ENCODE data around the gene LGI4.
"Not testable (repeated sequence)": the region's sequence is repeated elsewhere in the genome, so short reads cannot be mapped to it uniquely, and the experiment has no call there.

The LGI4 gene

DNA sequence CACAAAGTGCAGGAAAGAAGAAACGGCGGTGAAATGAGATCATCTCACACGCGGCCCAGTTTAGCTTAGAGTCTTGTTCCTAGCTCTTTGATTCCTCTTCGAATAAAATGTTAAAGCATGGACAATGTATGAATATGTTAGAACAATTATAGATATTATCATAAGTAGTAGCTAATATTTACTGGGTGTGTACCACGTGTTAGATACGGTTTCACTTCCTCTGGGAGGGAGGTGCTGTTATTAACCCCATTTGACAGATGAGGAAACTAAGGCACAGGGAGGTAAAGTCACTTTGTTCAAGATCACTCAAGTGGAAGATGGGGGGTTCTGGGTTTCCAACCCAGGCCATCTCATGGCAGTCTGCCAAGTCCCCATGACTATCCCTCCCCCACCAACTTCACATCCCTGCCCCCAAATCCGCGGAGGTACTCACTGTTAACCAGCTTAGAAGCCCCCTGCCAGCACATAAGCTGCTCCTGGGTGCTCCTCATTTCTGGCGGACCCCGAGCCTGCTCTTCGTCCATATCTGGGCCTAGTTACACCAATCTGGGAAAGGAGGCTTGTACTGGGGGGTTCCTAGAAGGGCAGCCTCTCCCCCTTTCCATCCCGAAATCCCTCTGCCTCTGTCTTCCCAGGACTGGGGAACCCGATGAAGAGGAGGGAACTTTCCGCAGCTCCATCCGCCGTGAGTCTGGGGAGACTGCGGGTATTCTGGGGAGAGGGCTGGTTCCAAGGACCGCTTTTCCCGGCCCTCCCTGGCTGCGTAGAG is 7.2 kb upstream of the LGI4 start:
- DNase-seq (ENCODE audit: low read depth in 2 of 2), result no peak

DNA sequence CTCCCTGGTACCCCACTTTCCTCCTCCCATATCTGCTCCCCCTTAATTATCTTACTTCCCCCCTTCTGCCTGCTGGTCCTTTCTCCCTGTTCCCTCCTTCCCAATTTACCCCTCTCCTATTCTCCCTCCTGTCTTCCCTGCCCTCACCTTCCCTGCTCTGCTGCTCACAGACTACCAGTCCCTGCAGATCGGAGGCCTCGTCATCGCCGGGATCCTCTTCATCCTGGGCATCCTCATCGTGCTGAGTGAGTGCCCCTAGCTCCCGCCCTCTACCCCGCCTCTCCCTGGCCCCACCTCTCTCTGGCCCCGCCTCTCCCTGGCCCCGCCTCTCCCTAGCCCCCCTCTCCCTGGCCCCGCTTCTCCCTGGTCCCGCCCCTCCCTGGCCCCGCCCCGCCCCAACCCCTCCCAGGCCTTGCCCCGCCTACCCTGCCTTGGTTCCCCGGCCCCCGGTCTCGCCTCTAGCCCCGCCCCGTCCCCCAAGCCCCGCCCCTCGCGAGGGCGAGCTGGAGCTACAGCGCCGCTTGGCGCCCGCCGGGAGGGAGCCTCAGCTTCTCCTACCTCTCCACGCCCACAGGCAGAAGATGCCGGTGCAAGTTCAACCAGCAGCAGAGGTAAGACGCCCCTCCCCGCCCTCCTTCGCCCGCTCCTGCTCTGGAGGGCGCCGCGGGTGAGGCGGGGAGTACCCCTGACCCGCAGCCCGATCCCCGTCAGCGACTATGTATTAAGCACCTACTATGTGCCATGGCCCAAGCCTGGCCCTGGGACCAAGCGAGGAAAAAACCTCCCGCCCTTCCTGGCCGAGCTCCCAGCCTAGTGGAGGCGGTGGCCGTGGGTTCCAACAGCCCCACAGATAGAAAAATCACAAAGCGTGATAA is 6.3 kb upstream of the LGI4 start:
- peak; percentile 92 to 99 for DNase-seq (ENCODE audit: low read depth in 2 of 2)

DNA sequence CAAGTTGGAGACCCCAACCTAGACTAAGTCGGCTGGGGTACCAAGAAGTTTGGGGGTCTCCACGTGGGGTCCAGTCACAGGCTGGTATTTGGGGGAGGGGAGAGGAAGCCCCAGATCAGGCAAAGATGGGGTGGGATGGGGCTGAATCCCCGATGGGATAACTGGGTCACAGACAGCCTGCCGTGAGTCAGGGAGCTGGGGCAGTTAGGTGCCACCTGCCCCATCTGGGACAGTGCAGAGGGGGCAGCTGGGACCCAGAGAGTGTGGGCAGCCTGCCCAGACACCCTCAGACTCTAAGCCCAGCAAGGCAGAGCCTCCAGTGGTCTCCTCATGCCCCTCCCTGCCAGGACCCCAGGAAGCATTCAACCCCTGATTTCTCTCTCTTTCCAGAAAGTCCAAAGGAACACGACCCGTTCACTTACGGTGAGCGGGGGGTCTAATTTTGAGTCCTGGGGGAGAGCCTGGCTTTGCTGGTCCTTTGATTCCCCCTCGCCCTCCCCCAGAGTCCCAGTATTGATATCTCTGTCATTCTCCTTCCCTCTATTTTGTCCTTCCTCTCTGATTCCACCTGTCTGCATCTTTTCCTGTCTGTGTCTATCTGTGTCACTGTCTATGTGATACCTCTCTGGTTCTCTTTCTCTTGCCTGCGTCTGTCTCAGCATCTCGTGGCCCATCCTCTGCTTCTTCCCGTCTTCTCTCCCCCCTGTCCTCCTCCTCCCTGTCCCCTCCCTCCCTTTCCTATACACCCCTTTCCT is 5.5 kb upstream of the LGI4 start:
- DNase-seq (ENCODE audit: low read depth in 2 of 2), result no peak

- no peak for DNase-seq (ENCODE audit: low read depth in 2 of 2)
Observed at GRCh38 chr19:35138305-35138892, 3.5 kb upstream of the LGI4 start, which contains the start of gene FXYD1. FXYD1 (plus strand) TSS chr19:35138824; CDS start chr19:35140080, 1,256 bp downstream.

- no peak for DNase-seq (ENCODE audit: low read depth in 2 of 2)
Observed at GRCh38 chr19:35136977-35137702, 2.3 kb upstream of the LGI4 start.

DNA sequence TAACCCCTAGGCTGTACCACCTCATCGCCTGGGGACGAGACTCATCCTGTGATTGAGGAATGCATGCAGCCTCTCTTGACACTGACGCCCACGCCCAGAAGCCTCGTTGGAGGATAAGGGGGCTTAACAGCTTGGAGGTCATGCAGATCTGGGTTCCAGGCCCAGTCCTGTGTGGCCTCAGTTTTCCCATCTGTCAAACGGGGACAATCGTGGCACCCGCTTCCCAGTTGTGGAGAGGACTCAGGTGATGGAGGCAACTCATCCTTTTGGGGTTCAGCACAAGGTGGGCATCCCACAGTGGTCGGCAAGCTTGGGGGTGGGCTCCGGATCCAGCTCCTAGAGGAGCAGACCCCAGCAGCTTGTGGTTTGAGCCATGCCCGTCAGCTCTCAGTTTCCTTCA is 1.4 kb upstream of the LGI4 start:
- no peak for DNase-seq (ENCODE audit: low read depth in 2 of 2)

DNA sequence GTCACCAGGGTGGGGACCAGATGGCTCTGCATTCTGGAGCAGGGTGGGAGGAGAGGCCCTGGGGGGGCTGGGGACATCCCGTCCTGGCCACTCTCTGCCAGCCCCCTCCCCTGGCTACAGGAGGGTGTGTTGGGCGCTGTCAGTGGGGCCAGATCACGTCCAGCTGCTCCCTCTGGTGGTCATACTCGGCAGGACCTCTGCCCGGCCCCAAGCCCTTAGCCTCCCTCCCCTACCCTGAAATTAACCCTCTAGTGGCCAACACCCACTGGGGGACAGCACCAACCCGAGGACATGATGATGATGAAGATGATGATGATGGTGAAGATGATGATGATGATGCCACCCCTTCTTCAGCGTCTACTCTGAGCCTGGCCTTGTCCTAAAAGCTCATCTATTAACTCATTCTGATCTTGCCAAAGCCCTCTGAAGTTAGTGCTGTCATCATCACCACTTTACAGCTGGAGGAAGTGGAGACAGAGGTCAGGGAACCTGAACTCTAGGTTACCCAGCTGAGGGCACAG is 590 bp upstream of the LGI4 start:
- peak; percentile 24 to 66 for DNase-seq (ENCODE audit: low read depth in 2 of 2)

GRCh38 chr19:35133826-35134225 is 1.0 kb downstream of the LGI4 start:
- DNase-seq (ENCODE audit: low read depth in 2 of 2), result no peak

- DNase-seq (ENCODE audit: low read depth in 2 of 2), result no peak
Observed at GRCh38 chr19:35132254-35132653, 2.6 kb downstream of the LGI4 start.

- no peak for DNase-seq (ENCODE audit: low read depth in 2 of 2)
Observed at GRCh38 chr19:35130761-35131720, 3.8 kb downstream of the LGI4 start.

GRCh38 chr19:35129724-35130274 is 5.1 kb downstream of the LGI4 start:
- not testable (repeated sequence) for DNase-seq (ENCODE audit: low read depth in 2 of 2)

DNA sequence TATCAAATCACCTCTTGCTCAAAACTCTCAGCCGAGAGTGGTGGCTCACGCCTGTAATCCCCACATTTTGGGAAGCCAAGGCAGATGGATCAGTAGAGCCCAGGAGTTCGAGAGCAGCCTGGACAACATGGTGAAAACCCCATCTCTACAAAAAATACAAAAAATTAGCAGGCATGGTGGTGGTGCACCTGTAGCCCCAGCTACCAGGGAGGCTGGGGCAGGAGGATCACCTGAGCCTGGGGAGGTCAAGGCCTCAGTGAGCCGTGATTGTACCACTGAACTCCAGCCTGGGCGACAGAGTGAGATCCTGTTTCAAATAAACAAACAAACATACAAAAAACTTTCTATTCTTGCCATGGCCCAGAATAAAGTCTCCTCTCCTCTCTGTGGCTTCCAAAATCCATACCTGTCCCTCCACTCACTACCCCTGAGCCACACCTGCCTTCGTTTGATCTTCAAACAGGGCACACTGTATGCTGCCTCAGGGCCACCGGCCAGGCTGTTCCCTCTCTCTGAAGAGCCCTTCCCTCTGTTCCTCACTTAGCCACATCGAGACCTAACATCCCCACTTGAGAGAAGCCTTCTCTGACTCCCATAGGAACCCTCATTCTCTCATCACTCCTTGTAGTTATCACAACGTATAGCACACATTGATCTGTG is 6.3 kb downstream of the LGI4 start:
- DNase-seq (ENCODE audit: low read depth in 2 of 2), result no peak

DNA sequence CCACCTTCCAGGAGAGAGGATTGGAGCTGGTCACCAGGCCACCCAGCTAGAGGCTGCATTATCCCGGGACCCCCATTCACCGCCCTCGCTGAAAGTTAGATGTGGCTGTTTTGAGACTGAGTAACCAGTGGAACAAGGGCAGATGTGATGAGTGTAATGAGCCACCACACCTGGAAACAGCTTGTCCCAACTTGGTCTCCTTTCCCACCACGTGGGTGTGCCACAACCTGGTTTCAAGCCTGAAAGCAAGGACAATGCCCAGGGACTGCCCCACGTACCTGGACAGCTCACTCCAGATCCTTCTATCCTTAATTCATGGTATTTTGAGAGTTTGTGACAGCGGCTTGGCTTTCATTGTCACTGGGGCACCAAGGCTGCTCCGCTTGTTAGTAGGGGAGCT is 7.0 kb downstream of the LGI4 start:
- DNase-seq (ENCODE audit: low read depth in 2 of 2), result no peak

DNA sequence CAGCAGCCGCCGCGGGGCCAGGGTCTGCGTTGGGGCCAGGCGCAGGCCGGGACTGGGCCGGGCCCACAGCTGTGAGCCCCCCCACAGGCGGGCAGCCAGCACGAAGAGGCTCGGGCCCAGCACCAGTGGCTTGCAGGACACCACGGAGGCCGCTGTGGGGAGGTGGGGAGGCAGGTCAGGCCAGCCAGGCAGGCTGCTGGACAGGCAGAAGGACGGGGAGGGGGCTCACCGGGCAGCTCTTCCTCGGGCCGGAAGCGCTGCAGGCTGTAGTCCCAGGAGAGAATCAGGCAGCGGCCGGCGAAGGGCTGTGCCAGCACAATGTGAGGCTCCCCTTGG is 8.3 kb downstream of the LGI4 start:
- DNase-seq (ENCODE audit: low read depth in 2 of 2), result no peak

DNA sequence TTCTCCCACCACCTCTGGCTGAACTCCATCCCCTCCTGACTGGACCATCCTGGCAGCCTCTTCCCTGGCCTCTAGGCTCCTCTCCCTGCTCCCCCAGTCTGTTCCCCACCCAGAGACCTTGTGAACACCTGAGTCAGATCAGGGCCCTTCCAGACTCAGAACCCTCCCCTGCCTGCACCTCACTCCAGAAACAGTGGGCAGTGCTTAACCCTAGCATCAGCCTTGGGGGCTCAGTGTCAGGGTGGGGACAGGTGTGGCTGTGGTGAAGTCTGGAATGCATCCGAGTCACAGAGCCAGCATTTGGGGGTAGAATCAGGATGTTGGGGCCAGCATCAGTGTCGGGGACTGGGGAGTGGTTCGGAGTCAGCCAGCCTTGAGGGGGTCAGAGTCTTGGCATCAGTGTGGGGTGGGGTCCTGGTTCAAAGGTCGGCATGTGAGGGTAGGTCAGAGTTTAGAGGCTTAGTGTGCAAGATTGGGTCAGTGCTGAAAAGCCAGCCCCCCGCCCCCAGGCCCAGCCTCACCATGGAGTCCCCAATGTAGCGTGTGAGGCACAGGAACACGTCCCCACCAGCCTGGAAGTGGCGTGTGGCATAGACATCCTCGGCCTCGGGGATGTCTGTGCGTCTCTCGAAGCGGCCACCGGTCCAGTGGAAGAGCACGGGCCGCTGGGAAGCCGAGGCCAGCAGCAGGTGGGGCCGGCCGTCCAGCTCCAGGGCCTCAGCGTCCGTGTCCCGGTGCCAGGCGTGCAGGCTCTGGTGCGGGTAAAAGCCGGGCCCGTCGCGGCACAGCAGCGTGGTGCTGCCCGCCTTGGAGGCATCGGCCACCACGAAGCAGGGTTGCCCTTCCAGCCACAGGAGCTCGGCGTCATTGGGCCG is 8.9 kb downstream of the LGI4 start:
- no peak for DNase-seq (ENCODE audit: low read depth in 2 of 2)

DNA sequence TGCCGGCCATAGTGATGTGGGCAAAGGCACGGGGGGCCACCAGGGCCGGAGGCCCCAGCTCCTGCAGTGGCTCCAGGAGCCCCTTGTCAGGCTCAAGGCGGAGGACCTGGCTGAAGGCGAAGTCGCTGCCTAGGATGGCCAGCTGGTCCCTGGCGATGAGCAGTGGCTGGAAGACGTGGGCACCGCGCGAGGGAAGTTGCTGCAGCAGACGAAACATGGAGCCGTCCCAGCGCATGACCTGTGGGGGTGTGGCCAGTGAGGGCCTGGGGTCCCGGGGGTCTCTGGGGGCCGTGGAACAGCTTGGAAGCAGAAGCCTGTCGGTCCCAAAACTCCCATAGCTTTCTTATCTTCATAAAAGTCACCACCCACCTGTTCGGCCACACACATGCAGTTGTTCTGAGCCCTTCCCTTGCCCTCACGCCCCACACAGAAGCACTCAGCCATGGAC is 9.6 kb downstream of the LGI4 start:
- DNase-seq (ENCODE audit: low read depth in 2 of 2), result no peak

GRCh38 chr19:35124098-35125060 is 10.5 kb downstream of the LGI4 start:
- DNase-seq (ENCODE audit: low read depth in 2 of 2), result peak; percentile 77 to 81

All from stimulated activated CD4-positive, alpha-beta T cell treated with anti-CD3 and anti-CD28 coated beads, Interleukin-12 subunit alpha, Interleukin-12 subunit beta, amount 100 ng/mL, for 24 hours (primary cell).